H1 (cell line): ENCODE measurements around the gene CFAP61. TPM values are rescaled to one million over a fixed set of nuclear protein-coding genes. Genes with fewer than 3 reads are reported as not detected.

Source experiments
- CTCF ChIA-PET: fragments of 300-600 bp; sonication (Branson Sonifier 250); formaldehyde crosslinking; loops from one replicate; lab custom pipeline; 2021; ENCODE audit not compliant: partially characterized antibody; lab: Charles Lee
- POLR2A ChIA-PET: fragments of 300-600 bp; sonication (Branson Sonifier 250); formaldehyde crosslinking; loops from one replicate; lab custom pipeline; 2021; ENCODE audit warnings: inconsistent platforms; ENCODE audit not compliant: partially characterized antibody; lab: Charles Lee
- DNase-seq, 2 experiments: peaks; one replicate each; pipeline versions ENCODE4 v3.0.0 to v3.0.0-alpha.2; 2010 to 2022; ENCODE audit warnings: low spot score in 2 of 2, low read depth in 1 of 2, mixed read lengths in 1 of 2
- FAIRE-seq: peaks from 2 replicates; lab custom pipeline; 2011; peaks lifted over from hg19 to GRCh38; lab: Jason Lieb, UNC
- H2AFZ ChIP-seq: 2 replicates; pipeline ENCODE4 v1.8.1; 2012; ENCODE audit warnings: low read length, inconsistent platforms
- H2AK5ac ChIP-seq: 2 replicates; pipeline ENCODE4 v1.6.1; 2013; ENCODE audit warnings: low read depth, low read length
- H2BK120ac ChIP-seq: replicated peaks from 2 replicates; pipeline ENCODE3; 2013; ENCODE audit warnings: low read depth, low read length, inconsistent platforms
- H2BK12ac ChIP-seq: 2 replicates; pipeline ENCODE4 v1.6.1; 2013; ENCODE audit warnings: low read depth, low read length
- H2BK15ac ChIP-seq: 2 replicates; pipeline ENCODE4 v1.6.1; 2013; ENCODE audit warnings: low read length
- H2BK20ac ChIP-seq: 2 replicates; pipeline ENCODE4 v1.6.1; 2013; ENCODE audit warnings: low read length
- H2BK5ac ChIP-seq: 2 replicates; pipeline ENCODE4 v1.6.1; 2013; ENCODE audit warnings: low read depth, low read length
- H3K14ac ChIP-seq: 2 replicates; pipeline ENCODE4 v1.6.1; 2013; ENCODE audit warnings: inconsistent platforms; ENCODE audit not compliant: insufficient read length
- H3K18ac ChIP-seq: 2 replicates; pipeline ENCODE4 v1.6.1; 2013; ENCODE audit warnings: low read length; ENCODE audit errors: extremely low read depth
- H3K23ac ChIP-seq: 2 replicates; pipeline ENCODE4 v1.6.1; 2013; ENCODE audit warnings: inconsistent platforms; ENCODE audit not compliant: insufficient read length
- H3K23me2 ChIP-seq: 2 replicates; pipeline ENCODE4 v1.6.1; 2013; ENCODE audit warnings: low read depth, low read length
- H3K27ac ChIP-seq: 2 replicates; pipeline ENCODE4 v1.6.1; 2011; ENCODE audit warnings: low read depth, low read length, inconsistent platforms
- H3K27me3 ChIP-seq, 4 experiments: replicated peaks in 1 of 4; 1 replicate in 1 of 4; 2 replicates in 3 of 4; pipeline versions ENCODE4 v1.6.1 to v1.8.1; 2011 to 2013; ENCODE audit warnings: low read length in 3 of 4, mild to moderate bottlenecking in 3 of 4, inconsistent platforms in 2 of 4, mixed read lengths in 2 of 4, moderate library complexity in 1 of 4; ENCODE audit not compliant: control insufficient read depth in 3 of 4, insufficient read depth in 3 of 4; ENCODE audit errors: extremely low read depth in 1 of 4
- H3K36me3 ChIP-seq, 4 experiments: 2 replicates each; pipeline versions ENCODE4 v1.6.1 to v1.8.1; 2011 to 2013; ENCODE audit warnings: mild to moderate bottlenecking in 4 of 4, low read length in 3 of 4, moderate library complexity in 2 of 4, control low read depth in 1 of 4, inconsistent platforms in 1 of 4; ENCODE audit not compliant: insufficient read depth in 4 of 4, control insufficient read depth in 2 of 4
- H3K4ac ChIP-seq: replicated peaks from 2 replicates; pipeline ENCODE3; 2013; ENCODE audit warnings: low read length, low read depth, mixed read lengths, inconsistent platforms; ENCODE audit not compliant: insufficient read length
- H3K4me1 ChIP-seq, 4 experiments: replicated peaks in 1 of 4; 1 replicate in 1 of 4; 2 replicates in 3 of 4; pipeline versions ENCODE4 v1.6.1 to v1.8.1; 2011 to 2013; ENCODE audit warnings: low read length in 3 of 4, inconsistent platforms in 2 of 4, mixed read lengths in 1 of 4; ENCODE audit not compliant: insufficient read depth in 4 of 4, control insufficient read depth in 3 of 4
- H3K4me2 ChIP-seq, 2 experiments: 2 replicates each; pipeline versions ENCODE4 v1.6.1 to v1.8.1; 2011 to 2013; ENCODE audit warnings: low read depth in 2 of 2, low read length in 2 of 2, control low read depth in 1 of 2, inconsistent platforms in 1 of 2, mild to moderate bottlenecking in 1 of 2; ENCODE audit not compliant: insufficient read depth in 1 of 2
- H3K4me3 ChIP-seq, 4 experiments: fragments of 200-600, 300-600 bp in 1 of 4; sonication (generic), shearing (Covaris generic), sonication (Bioruptor Twin) in 1 of 4; 2 replicates each; pipeline versions ENCODE4 v1.5.1 to v1.8.1; 2011 to 2016; ENCODE audit warnings: low read length in 4 of 4, low read depth in 3 of 4, control low read depth in 2 of 4, inconsistent platforms in 2 of 4, mild to moderate bottlenecking in 2 of 4, mixed read lengths in 1 of 4, moderate library complexity in 1 of 4; ENCODE audit not compliant: insufficient read depth in 2 of 4; ENCODE audit errors: extremely low read depth in 1 of 4
- H3K56ac ChIP-seq: replicated peaks from 2 replicates; pipeline ENCODE3; 2013; ENCODE audit warnings: low read depth, mild to moderate bottlenecking, mixed read lengths, low read length, inconsistent platforms; ENCODE audit not compliant: insufficient read length
- H3K79me1 ChIP-seq: 2 replicates; pipeline ENCODE4 v1.6.1; 2013; ENCODE audit warnings: low read depth, low read length, control low read depth
- H3K79me2 ChIP-seq, 2 experiments: 2 replicates each; pipeline versions ENCODE4 v1.6.1 to v1.8.1; 2012 to 2013; ENCODE audit warnings: low read length in 2 of 2, mild to moderate bottlenecking in 2 of 2, inconsistent platforms in 1 of 2; ENCODE audit not compliant: insufficient read depth in 2 of 2, control insufficient read depth in 1 of 2
- H3K9ac ChIP-seq, 4 experiments: replicated peaks in 1 of 4; 1 replicate in 1 of 4; 2 replicates in 3 of 4; pipeline versions ENCODE4 v1.6.1 to v1.8.1; 2011 to 2013; ENCODE audit warnings: low read depth in 3 of 4, low read length in 3 of 4, control low read depth in 2 of 4, mild to moderate bottlenecking in 2 of 4, moderate library complexity in 2 of 4, inconsistent platforms in 1 of 4; ENCODE audit errors: extremely low read depth in 1 of 4
- H3K9me3 ChIP-seq, 2 experiments: 2 replicates each; pipeline versions ENCODE4 v1.6.1 to v1.8.1; 2012 to 2013; ENCODE audit warnings: mild to moderate bottlenecking in 2 of 2, moderate library complexity in 2 of 2, control low read depth in 1 of 2, inconsistent platforms in 1 of 2, low read depth in 1 of 2, low read length in 1 of 2, mixed read lengths in 1 of 2; ENCODE audit not compliant: insufficient read depth in 2 of 2
- H4K20me1 ChIP-seq, 2 experiments: replicated peaks in 1 of 2; 2 replicates each; pipeline versions ENCODE3 to v1.8.1; 2011 to 2013; ENCODE audit warnings: inconsistent platforms in 2 of 2, low read length in 2 of 2, mild to moderate bottlenecking in 1 of 2; ENCODE audit not compliant: insufficient read depth in 2 of 2, control insufficient read depth in 1 of 2
- H4K5ac ChIP-seq: 2 replicates; pipeline ENCODE4 v1.6.1; 2013; ENCODE audit warnings: low read length, low read depth, mixed read lengths, inconsistent platforms; ENCODE audit not compliant: insufficient read length
- H4K8ac ChIP-seq: 2 replicates; pipeline ENCODE4 v1.8.0; 2013; ENCODE audit warnings: mild to moderate bottlenecking, moderate library complexity, low read length, inconsistent platforms; ENCODE audit not compliant: insufficient read depth; ENCODE audit errors: extremely low read depth
- H4K91ac ChIP-seq: replicated peaks from 2 replicates; pipeline ENCODE3; 2013; ENCODE audit warnings: low read length, mixed read lengths, inconsistent platforms; ENCODE audit not compliant: insufficient read length
- BRCA1 ChIP-seq: IDR thresholded peaks from 2 replicates; pipeline ENCODE4 v1.6.1; 2012; ENCODE audit warnings: low read depth, low read length, improper control_type of control experiment
- CBX5 ChIP-seq: fragments of 300-800, 300-1000 bp; sonication (generic); IDR thresholded peaks from 2 replicates; pipeline ENCODE4 v1.7.1; 2016; ENCODE audit warnings: antibody characterized with exemption, low read length, low read depth
- WGBS, 2 experiments: shearing (Covaris generic) in 1 of 2; methylation state at CpG; one replicate each; pipeline versions ENCODE4 v1.1.6 to v1.1.7; 2013 to 2015; ENCODE audit warnings: low lambda C conversion rate in 2 of 2, mixed read lengths in 2 of 2, inconsistent platforms in 1 of 2, low coverage in 1 of 2, missing lambda C conversion rate in 1 of 2; ENCODE audit not compliant: insufficient replicate concordance in 2 of 2, insufficient coverage in 1 of 2, insufficient read length in 1 of 2; ENCODE audit errors: extremely low coverage in 1 of 2, missing lambda C conversion rate in 1 of 2; 5-methylcytosine and 5-hydroxymethylcytosine counted together
- polyA plus RNA-seq, 7 experiments: library from polyadenylated mRNA; depleted of rRNA in 3 of 7; stranded (reverse) in 5 of 7; unstranded in 2 of 7; fragments of >200 nt in 5 of 7; fragments of 200-250 nt in 2 of 7; gene quantifications; 1 replicate in 5 of 7; 2 replicates in 1 of 7; 4 replicates in 1 of 7; pipeline versions ENCODE4 v1.2.1 to v1.2.3, GENCODE V29; 2011 to 2013; ENCODE audit warnings: missing spikeins in 2 of 7, mixed read lengths in 2 of 7
- total RNA-seq: library from RNA; stranded (reverse); fragmentation: NEBNext Ultra II Directional; extraction: Animal tissue kit (Norgen Biotek cat#: 25700); gene quantifications from 2 replicates; pipeline ENCODE4 v1.2.1, GENCODE V29; 2021

CFAP61 gene
- total and polyA plus RNA-seq, 2 of the 8 experiments (the other 6 are each of a cell fraction or from before 2014, with no cell fraction given): 0.29 to 0.61 TPM

DNA sequence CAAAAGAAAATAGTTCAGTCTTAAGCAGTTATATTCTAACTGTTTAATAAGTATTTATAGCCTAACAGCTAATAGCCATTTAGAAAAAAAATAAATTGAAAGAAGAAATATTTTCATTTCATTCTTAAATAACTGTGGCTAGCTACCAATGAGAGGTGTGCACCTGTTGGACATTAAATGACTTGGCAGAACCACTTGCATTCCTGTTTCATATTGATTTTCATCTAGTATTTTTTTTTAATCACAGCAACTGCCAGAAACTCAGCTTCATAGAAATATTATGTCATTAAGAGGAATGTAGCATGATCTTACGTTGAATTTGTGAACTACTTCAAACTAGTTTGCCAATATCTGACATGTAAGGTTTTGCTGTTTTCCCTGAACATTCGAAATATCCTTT is 25.0 kb upstream of the CFAP61 start:
- Histone ChIP-seq H2AK5ac (no peak overlapping the region), H2BK20ac (no peak overlapping the region), H3K79me1 (peaks cover 7% of the 10 kb centered on the region; the same call in 1 of the 2 replicates), H2BK12ac (no peak overlapping the region), H3K9ac (no peak overlapping the region), H3K4me3 (no peak overlapping the region), H3K23me2 (no peaks in the 10 kb centered on the region), H3K14ac (no peak overlapping the region), H3K4me1 (no peaks in the 10 kb centered on the region), H4K8ac (no peak overlapping the region), H4K91ac (no peak overlapping the region), H2AFZ (no peak overlapping the region), H4K5ac (no peak overlapping the region), H2BK120ac (no peak overlapping the region), H3K36me3 (peaks cover 0 to 40% (median 14%) of the 10 kb centered on the region in 4 experiments; a peak in 7 of 8 replicates), H3K79me2 (peaks cover 0 to 28% of the 10 kb centered on the region in 2 experiments; a peak in 2 of 4 replicates), H3K27ac (no peak overlapping the region), H2BK15ac (no peak overlapping the region)
- ChIA-PET POLR2A (interaction anchor here (0.7 to 3.3 kb wide), 5 partner anchors 9 to 1482 kb away, joined by 3 to 14 read pairs (median 5); partner anchors contain the start of genes CFAP61, CRNKL1 and NAA20), CTCF (interaction anchor here (0.6 kb wide), 1 partner anchor 63 kb away, joined by 3 read pairs; no protein-coding TSS in a partner anchor)
- TF ChIP-seq CBX5: no peak
- no peak for TF ChIP-seq BRCA1
- TF ChIP-seq, all 59 proteins: peak for 0
- FAIRE-seq: no peak
- Histone ChIP-seq H4K20me1 (peaks cover 1 to 2% of the 10 kb centered on the region in 2 experiments), H3K18ac (no peak overlapping the region), H3K56ac (no peak overlapping the region), H3K27me3 (no peaks in the 10 kb centered on the region), H2BK5ac (no peak overlapping the region), H3K23ac (no peak overlapping the region), H3K4me2 (no peak overlapping the region), H3K4ac (no peak overlapping the region), H3K9me3 (no peaks in the 10 kb centered on the region)
- 96% methylated on average over 2 of the region's 2 CpGs; no CpG with 5 or more reads in 1 of the 2 experiments for WGBS, 2 experiments
- no peak for DNase-seq
